GM19395 (cell line): ENCODE results near the gene BCAN.

Experiments
- ATAC-seq: cut with Tn5 transposase; IDR thresholded peaks from one replicate; pipeline ENCODE4 v1.9.1; 2021; ENCODE audit warnings: mild to moderate bottlenecking, moderate library complexity; ENCODE audit not compliant: unreplicated experiment

BCAN gene

GRCh38 chr1:156643049-156643777 is 1.3 kb downstream of the BCAN start:
- no peak for ATAC-seq

GRCh38 chr1:156643778-156644092 is 1.8 kb downstream of the BCAN start:
- ATAC-seq, result no peak

GRCh38 chr1:156644146-156644545 is 2.2 kb downstream of the BCAN start:
- ATAC-seq, result no peak

GRCh38 chr1:156644640-156645039 is 2.7 kb downstream of the BCAN start:
- no peak for ATAC-seq

GRCh38 chr1:156645056-156645455 is 3.1 kb downstream of the BCAN start:
- no peak for ATAC-seq

GRCh38 chr1:156645666-156646065 is 3.7 kb downstream of the BCAN start:
- no peak for ATAC-seq

GRCh38 chr1:156646738-156647211 is 4.9 kb downstream of the BCAN start:
- ATAC-seq, result no peak

GRCh38 chr1:156647351-156647750 is 5.4 kb downstream of the BCAN start:
- no peak for ATAC-seq

- ATAC-seq, result no peak
Observed at GRCh38 chr1:156648496-156648895, 6.6 kb downstream of the BCAN start.

- ATAC-seq, result no peak
Observed at GRCh38 chr1:156648951-156649350, 7.0 kb downstream of the BCAN start.

GRCh38 chr1:156652131-156652991 is 10.4 kb downstream of the BCAN start:
- no peak for ATAC-seq

GRCh38 chr1:156652992-156653355 is 11.1 kb downstream of the BCAN start:
- ATAC-seq, result no peak

GRCh38 chr1:156654700-156655099 is 12.8 kb downstream of the BCAN start:
- no peak for ATAC-seq

- ATAC-seq, result no peak
Observed at GRCh38 chr1:156655151-156655903, 13.4 kb downstream of the BCAN start.

- no peak for ATAC-seq
Observed at GRCh38 chr1:156655904-156656516, 14.1 kb downstream of the BCAN start.

- ATAC-seq, result no peak
Observed at GRCh38 chr1:156656806-156657740, 15.2 kb downstream of the BCAN start.

GRCh38 chr1:156657741-156658319 is 15.9 kb downstream of the BCAN start:
- no peak for ATAC-seq

GRCh38 chr1:156658496-156658895 is 16.6 kb downstream of the BCAN start:
- no peak for ATAC-seq

GRCh38 chr1:156658945-156659574 is 17.1 kb downstream of the BCAN start:
- ATAC-seq, result no peak
